Liver (tissue), 9 donors: ENCODE data around the gene SLK. TPM values are rescaled to one million over a fixed set of nuclear protein-coding genes. Genes with fewer than 3 reads are reported as not detected.

Experiments
- DNase-seq: peaks from one replicate; pipeline ENCODE4 v3.0.0-alpha.2; 2017; ENCODE audit warnings: low spot score
- H3K27ac ChIP-seq, 2 donors: one replicate each; pipeline ENCODE4 v1.7.0; 2013; ENCODE audit warnings: inconsistent platforms in 2 of 2, low read length in 2 of 2, control low read depth in 1 of 2, low read depth in 1 of 2, mild to moderate bottlenecking in 1 of 2
- H3K27me3 ChIP-seq, 4 donors: one replicate each; pipeline versions ENCODE4 v1.6.1 to v1.7.0; 2013; ENCODE audit warnings: low read length in 3 of 4, inconsistent platforms in 1 of 4, mild to moderate bottlenecking in 1 of 4, moderate library complexity in 1 of 4; ENCODE audit not compliant: control insufficient read depth in 4 of 4, insufficient read depth in 4 of 4
- H3K36me3 ChIP-seq, 4 donors: one replicate each; pipeline versions ENCODE4 v1.6.1 to v1.7.0; 2013; ENCODE audit warnings: low read length in 3 of 4, mild to moderate bottlenecking in 3 of 4, low read depth in 1 of 4, moderate library complexity in 1 of 4; ENCODE audit not compliant: control insufficient read depth in 4 of 4, insufficient read depth in 3 of 4
- H3K4me1 ChIP-seq, 4 donors: one replicate each; pipeline versions ENCODE4 v1.6.1 to v1.7.0; 2013; ENCODE audit warnings: low read length in 3 of 4, mild to moderate bottlenecking in 3 of 4, moderate library complexity in 1 of 4; ENCODE audit not compliant: control insufficient read depth in 4 of 4, insufficient read depth in 4 of 4
- H3K4me3 ChIP-seq, 3 donors: one replicate each; pipeline versions ENCODE4 v1.6.1 to v1.7.0; 2013; ENCODE audit warnings: low read length in 3 of 3, control low read depth in 1 of 3, low read depth in 1 of 3, mild to moderate bottlenecking in 1 of 3
- H3K9ac ChIP-seq, 2 donors: one replicate each; pipeline ENCODE4 v1.7.0; 2013; ENCODE audit warnings: low read length in 2 of 2, mild to moderate bottlenecking in 2 of 2, moderate library complexity in 2 of 2, control low read depth in 1 of 2, low read depth in 1 of 2
- H3K9me3 ChIP-seq, 4 donors: one replicate each; pipeline versions ENCODE4 v1.6.1 to v1.7.0; 2013; ENCODE audit warnings: low read length in 3 of 4; ENCODE audit not compliant: control insufficient read depth in 4 of 4
- FOXA1 ChIP-seq: IDR thresholded peaks from 2 replicates; pipeline ENCODE4 v1.6.1; 2016; ENCODE audit warnings: antibody characterized with exemption
- FOXA2 ChIP-seq: IDR thresholded peaks from 2 replicates; pipeline ENCODE4 v1.6.1; 2016; ENCODE audit warnings: antibody characterized with exemption
- GABPA ChIP-seq, 2 donors: IDR thresholded peaks in 1 of 2; conservative IDR thresholded peaks in 1 of 2; 2 replicates each; pipeline ENCODE4 v1.6.1; 2016; ENCODE audit warnings: antibody characterized with exemption in 2 of 2, mild to moderate bottlenecking in 1 of 2, moderate library complexity in 1 of 2
- HNF4A ChIP-seq, 2 donors: conservative IDR thresholded peaks; 2 replicates each; pipeline ENCODE4 v1.6.1; 2016; ENCODE audit warnings: antibody characterized with exemption in 2 of 2, mild to moderate bottlenecking in 2 of 2
- HNF4G ChIP-seq: IDR thresholded peaks from 2 replicates; pipeline ENCODE4 v1.6.1; 2016; ENCODE audit warnings: antibody characterized with exemption
- JUND ChIP-seq, 2 donors: IDR thresholded peaks; 2 replicates each; pipeline ENCODE4 v1.6.1; 2016; ENCODE audit warnings: antibody characterized with exemption in 2 of 2
- RAD21 ChIP-seq, 2 donors: IDR thresholded peaks; 2 replicates each; pipeline ENCODE4 v1.6.1; 2016; ENCODE audit warnings: antibody characterized with exemption in 2 of 2, mild to moderate bottlenecking in 2 of 2
- RXRA ChIP-seq, 2 donors: IDR thresholded peaks; 2 replicates each; pipeline ENCODE4 v1.6.1; 2017 to 2018; ENCODE audit warnings: antibody characterized with exemption in 2 of 2, mild to moderate bottlenecking in 1 of 2
- SP1 ChIP-seq: IDR thresholded peaks from 2 replicates; pipeline ENCODE4 v1.6.1; 2018; ENCODE audit warnings: antibody characterized with exemption, mild to moderate bottlenecking
- TAF1 ChIP-seq: conservative IDR thresholded peaks from 2 replicates; pipeline ENCODE4 v1.6.1; 2016; ENCODE audit warnings: antibody characterized with exemption, mild to moderate bottlenecking
- YY1 ChIP-seq: IDR thresholded peaks from 2 replicates; pipeline ENCODE4 v1.6.1; 2016; ENCODE audit warnings: antibody characterized with exemption, mild to moderate bottlenecking
- WGBS: extraction: QIAGEN DNeasy Blood & Tissue Kit; methylation state at CpG from one replicate; pipeline ENCODE4 v1.1.7; 2013; 5-methylcytosine and 5-hydroxymethylcytosine counted together
- polyA plus RNA-seq, 2 donors: library from polyadenylated mRNA; stranded (reverse) in 1 of 2; unstranded in 1 of 2; fragments of 200-250 nt in 1 of 2; fragments of >200 nt in 1 of 2; fragmentation: Nextera tagmentation in 1 of 2; extraction: Ambion mirVana in 1 of 2; gene quantifications; one replicate each; pipeline versions ENCODE4 v1.2.1 to v1.2.3, GENCODE V29; 2013 to 2015
- total RNA-seq, 2 donors: library from RNA; depleted of rRNA; stranded (reverse); fragments of >200 nt; gene quantifications; one replicate each; pipeline ENCODE4 v1.2.3, GENCODE V29; 2014
- TF ChIP-seq, protein P1 (sequence below): IDR thresholded peaks from 2 replicates; pipeline ENCODE4 v1.6.1; 2016; ENCODE audit warnings: antibody characterized with exemption
- TF ChIP-seq, protein P2 (sequence below): IDR thresholded peaks from 2 replicates; pipeline ENCODE4 v1.6.1; 2016; ENCODE audit warnings: antibody characterized with exemption
- TF ChIP-seq, protein P3 (sequence below): IDR thresholded peaks from 2 replicates; pipeline ENCODE4 v1.6.1; 2016; ENCODE audit warnings: antibody characterized with exemption
- TF ChIP-seq, protein P4 (sequence below): IDR thresholded peaks from 2 replicates; pipeline ENCODE4 v1.6.1; 2016; ENCODE audit warnings: antibody characterized with exemption, mild to moderate bottlenecking
- TF ChIP-seq, protein P5 (sequence below): fragments of 150-350 bp; IDR thresholded peaks from 2 replicates; pipeline ENCODE4 v1.5.1; 2017; ENCODE audit warnings: improper control_type of control experiment, low read depth, low read length; ENCODE audit not compliant: missing input control
- donor health status: healthy.
- donor health status: healthy.
- donor health status: healthy.
- donor health status: healthy.
- donor health status: healthy.

Gene SLK
- total and polyA plus RNA-seq, 4 donors, result 3.9 to 20.3 (median 12.4) TPM

DNA sequence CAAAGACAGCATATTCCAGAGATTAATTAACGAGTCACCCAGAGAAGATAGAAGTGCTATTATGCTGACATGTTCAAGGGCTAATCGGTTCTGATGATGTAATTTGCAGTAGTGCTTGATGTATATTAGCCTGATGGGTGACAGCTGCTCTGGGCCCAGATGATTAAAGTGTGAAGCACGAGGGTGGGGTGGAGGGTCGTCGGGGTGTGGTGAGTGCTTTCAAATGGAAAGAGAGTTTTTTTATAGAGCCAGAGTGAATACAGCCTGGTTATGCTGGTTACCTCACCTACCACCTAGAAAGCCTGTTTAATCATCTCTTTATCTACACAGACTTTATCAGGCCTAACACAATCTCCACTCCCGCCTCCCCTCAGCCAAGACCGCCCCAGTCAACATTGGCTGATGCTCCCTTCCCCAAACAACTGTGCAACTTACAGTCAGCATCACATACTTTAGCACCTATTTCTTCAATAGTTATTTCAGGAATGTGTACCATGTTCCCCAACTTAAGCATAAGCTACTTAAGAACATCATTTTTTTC is 37.5 kb upstream of the SLK start:
- H3K9me3 ChIP-seq, result no peaks in the 10 kb centered on the region
- no peak for DNase-seq
- TF ChIP-seq RAD21 (IDR thresholded peaks at IDR 0.05), result no peak
- TF ChIP-seq RXRA (IDR thresholded peaks at IDR 0.05), result no peak
- TF ChIP-seq, protein P1, sequence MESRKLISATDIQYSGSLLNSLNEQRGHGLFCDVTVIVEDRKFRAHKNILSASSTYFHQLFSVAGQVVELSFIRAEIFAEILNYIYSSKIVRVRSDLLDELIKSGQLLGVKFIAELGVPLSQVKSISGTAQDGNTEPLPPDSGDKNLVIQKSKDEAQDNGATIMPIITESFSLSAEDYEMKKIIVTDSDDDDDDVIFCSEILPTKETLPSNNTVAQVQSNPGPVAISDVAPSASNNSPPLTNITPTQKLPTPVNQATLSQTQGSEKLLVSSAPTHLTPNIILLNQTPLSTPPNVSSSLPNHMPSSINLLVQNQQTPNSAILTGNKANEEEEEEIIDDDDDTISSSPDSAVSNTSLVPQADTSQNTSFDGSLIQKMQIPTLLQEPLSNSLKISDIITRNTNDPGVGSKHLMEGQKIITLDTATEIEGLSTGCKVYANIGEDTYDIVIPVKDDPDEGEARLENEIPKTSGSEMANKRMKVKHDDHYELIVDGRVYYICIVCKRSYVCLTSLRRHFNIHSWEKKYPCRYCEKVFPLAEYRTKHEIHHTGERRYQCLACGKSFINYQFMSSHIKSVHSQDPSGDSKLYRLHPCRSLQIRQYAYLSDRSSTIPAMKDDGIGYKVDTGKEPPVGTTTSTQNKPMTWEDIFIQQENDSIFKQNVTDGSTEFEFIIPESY, result no peak
- no peak for TF ChIP-seq HNF4A (conservative IDR thresholded peaks at IDR 0.05)
- TF ChIP-seq JUND (IDR thresholded peaks at IDR 0.05), result no peak
- TF ChIP-seq, protein P2, sequence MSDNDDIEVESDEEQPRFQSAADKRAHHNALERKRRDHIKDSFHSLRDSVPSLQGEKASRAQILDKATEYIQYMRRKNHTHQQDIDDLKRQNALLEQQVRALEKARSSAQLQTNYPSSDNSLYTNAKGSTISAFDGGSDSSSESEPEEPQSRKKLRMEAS, result no peak
- TF ChIP-seq, protein P3, sequence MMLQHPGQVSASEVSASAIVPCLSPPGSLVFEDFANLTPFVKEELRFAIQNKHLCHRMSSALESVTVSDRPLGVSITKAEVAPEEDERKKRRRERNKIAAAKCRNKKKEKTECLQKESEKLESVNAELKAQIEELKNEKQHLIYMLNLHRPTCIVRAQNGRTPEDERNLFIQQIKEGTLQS, result no peak
- H3K36me3 ChIP-seq, result no peaks in the 10 kb centered on the region
- H3K4me1 ChIP-seq, result no peaks in the 10 kb centered on the region
- 66% methylated on average over 7 of the region's 7 CpGs for WGBS
- no peaks in the 10 kb centered on the region for H3K27me3 ChIP-seq
- no peak overlapping the region for H3K4me3 ChIP-seq
- H3K9ac ChIP-seq, result no peak overlapping the region
- no peak overlapping the region for H3K27ac ChIP-seq

DNA sequence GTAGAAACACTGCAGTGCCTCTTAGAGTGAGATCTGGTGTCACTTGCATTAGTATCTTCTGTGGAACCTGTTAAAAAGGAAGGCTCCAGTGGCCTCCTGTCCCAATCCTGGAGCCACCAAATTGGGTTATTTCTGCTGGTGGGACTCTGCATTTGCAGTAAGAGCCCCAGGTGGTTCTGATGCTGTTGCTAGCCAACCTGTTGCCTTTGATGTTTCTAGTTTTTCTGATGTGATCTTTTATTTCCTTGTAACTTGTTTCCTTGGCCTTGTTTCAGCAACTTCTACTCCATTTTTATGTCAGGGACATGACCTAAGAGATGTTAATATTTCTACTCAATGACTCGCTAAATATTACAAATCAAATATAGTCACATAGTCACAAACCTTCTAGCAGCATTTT is 36.5 kb upstream of the SLK start:
- Histone ChIP-seq H3K36me3 (no peaks in the 10 kb centered on the region), H3K4me1 (no peaks in the 10 kb centered on the region), H3K9ac (no peak overlapping the region), H3K9me3 (no peaks in the 10 kb centered on the region), H3K4me3 (no peak overlapping the region), H3K27me3 (no peaks in the 10 kb centered on the region), H3K27ac (no peak overlapping the region)
- DNase-seq, result no peak
- TF ChIP-seq, protein P1, result no peak
- TF ChIP-seq RXRA (IDR thresholded peaks at IDR 0.05) (no peak), YY1 (no peak), HNF4G (no peak), FOXA2 (no peak)
- TF ChIP-seq, protein P3, result no peak
- WGBS, result 96% methylated on average over 1 of the region's 1 CpG

DNA sequence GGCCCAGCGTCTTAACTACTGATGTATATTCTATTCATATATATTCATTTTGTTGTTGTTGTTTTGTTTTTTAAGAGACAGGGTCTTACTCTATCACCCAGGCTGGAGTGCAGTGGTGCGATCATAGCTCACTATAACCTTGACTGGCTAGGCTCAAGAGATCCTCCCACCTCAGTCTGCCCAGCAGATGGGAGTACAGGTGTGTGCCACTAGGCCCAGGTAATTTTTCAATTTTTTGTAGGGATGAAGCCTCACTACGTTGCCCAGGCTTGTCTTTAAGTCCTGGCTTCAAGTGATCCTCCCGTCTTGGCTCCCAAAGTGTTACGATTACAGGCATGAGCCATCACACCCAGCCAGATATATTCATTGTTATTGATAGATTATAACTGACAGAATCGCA is 36.1 kb upstream of the SLK start:
- no peaks in the 10 kb centered on the region for H3K27me3 ChIP-seq
- no peak overlapping the region for H3K27ac ChIP-seq
- H3K4me1 ChIP-seq, result no peaks in the 10 kb centered on the region
- no peak for DNase-seq
- H3K36me3 ChIP-seq, result no peaks in the 10 kb centered on the region
- H3K9ac ChIP-seq, result no peak overlapping the region
- no peaks in the 10 kb centered on the region for H3K9me3 ChIP-seq
- no peak overlapping the region for H3K4me3 ChIP-seq
- 96% methylated on average over 6 of the region's 6 CpGs for WGBS
- no peak for TF ChIP-seq GABPA (IDR thresholded peaks at IDR 0.05 in 1 of 2, conservative IDR thresholded peaks at IDR 0.05 in 1 of 2)
- no peak for TF ChIP-seq HNF4G
- TF ChIP-seq, protein P4, sequence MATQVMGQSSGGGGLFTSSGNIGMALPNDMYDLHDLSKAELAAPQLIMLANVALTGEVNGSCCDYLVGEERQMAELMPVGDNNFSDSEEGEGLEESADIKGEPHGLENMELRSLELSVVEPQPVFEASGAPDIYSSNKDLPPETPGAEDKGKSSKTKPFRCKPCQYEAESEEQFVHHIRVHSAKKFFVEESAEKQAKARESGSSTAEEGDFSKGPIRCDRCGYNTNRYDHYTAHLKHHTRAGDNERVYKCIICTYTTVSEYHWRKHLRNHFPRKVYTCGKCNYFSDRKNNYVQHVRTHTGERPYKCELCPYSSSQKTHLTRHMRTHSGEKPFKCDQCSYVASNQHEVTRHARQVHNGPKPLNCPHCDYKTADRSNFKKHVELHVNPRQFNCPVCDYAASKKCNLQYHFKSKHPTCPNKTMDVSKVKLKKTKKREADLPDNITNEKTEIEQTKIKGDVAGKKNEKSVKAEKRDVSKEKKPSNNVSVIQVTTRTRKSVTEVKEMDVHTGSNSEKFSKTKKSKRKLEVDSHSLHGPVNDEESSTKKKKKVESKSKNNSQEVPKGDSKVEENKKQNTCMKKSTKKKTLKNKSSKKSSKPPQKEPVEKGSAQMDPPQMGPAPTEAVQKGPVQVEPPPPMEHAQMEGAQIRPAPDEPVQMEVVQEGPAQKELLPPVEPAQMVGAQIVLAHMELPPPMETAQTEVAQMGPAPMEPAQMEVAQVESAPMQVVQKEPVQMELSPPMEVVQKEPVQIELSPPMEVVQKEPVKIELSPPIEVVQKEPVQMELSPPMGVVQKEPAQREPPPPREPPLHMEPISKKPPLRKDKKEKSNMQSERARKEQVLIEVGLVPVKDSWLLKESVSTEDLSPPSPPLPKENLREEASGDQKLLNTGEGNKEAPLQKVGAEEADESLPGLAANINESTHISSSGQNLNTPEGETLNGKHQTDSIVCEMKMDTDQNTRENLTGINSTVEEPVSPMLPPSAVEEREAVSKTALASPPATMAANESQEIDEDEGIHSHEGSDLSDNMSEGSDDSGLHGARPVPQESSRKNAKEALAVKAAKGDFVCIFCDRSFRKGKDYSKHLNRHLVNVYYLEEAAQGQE, result no peak
- TF ChIP-seq RAD21 (IDR thresholded peaks at IDR 0.05), result no peak
- TF ChIP-seq SP1, result no peak
- TF ChIP-seq FOXA1, result no peak
- TF ChIP-seq, protein P2, result no peak
- TF ChIP-seq TAF1, result no peak
- TF ChIP-seq YY1, result no peak
- TF ChIP-seq, protein P3, result no peak
- TF ChIP-seq, protein P5, sequence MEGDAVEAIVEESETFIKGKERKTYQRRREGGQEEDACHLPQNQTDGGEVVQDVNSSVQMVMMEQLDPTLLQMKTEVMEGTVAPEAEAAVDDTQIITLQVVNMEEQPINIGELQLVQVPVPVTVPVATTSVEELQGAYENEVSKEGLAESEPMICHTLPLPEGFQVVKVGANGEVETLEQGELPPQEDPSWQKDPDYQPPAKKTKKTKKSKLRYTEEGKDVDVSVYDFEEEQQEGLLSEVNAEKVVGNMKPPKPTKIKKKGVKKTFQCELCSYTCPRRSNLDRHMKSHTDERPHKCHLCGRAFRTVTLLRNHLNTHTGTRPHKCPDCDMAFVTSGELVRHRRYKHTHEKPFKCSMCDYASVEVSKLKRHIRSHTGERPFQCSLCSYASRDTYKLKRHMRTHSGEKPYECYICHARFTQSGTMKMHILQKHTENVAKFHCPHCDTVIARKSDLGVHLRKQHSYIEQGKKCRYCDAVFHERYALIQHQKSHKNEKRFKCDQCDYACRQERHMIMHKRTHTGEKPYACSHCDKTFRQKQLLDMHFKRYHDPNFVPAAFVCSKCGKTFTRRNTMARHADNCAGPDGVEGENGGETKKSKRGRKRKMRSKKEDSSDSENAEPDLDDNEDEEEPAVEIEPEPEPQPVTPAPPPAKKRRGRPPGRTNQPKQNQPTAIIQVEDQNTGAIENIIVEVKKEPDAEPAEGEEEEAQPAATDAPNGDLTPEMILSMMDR, result no peak
